Stimulated activated CD8-positive, alpha-beta memory T cell treated with anti-CD3 and anti-CD28 coated beads, Interleukin-4, amount 100 ng/mL, for 1 hour (primary cell): ENCODE results near the gene PRKACG.
"Not testable (repeated sequence)": the region's sequence is repeated elsewhere in the genome, so short reads cannot be mapped to it uniquely, and the experiment has no call there.

Source experiments
- DNase-seq, 2 donors: peaks; one replicate each; pipeline ENCODE4 v3.0.0-alpha.2; 2020; ENCODE audit warnings: low read depth in 2 of 2, low spot score in 1 of 2

The PRKACG gene

GRCh38 chr9:69014013-69014412 is at the start of gene PRKACG:
Gene PRKACG (minus strand): TSS chr9:69014113. CDS start chr9:69014092, 21 bp downstream.
- DNase-seq: no peak

- no peak for DNase-seq
Measured at GRCh38 chr9:69062195-69062594, 48.3 kb upstream of the PRKACG start.

- no peak for DNase-seq
Measured at GRCh38 chr9:69060766-69061165, 46.9 kb upstream of the PRKACG start.

- no peak for DNase-seq
Measured at GRCh38 chr9:69058101-69058500, 44.2 kb upstream of the PRKACG start.

- DNase-seq: no peak
Measured at GRCh38 chr9:69056191-69056815, 42.4 kb upstream of the PRKACG start.

GRCh38 chr9:69054989-69055388 is 41.1 kb upstream of the PRKACG start:
- DNase-seq: no peak

- DNase-seq: not testable (repeated sequence)
Measured at GRCh38 chr9:69050936-69051335, 37.0 kb upstream of the PRKACG start.

- DNase-seq: no peak
Measured at GRCh38 chr9:69049094-69049493, 35.2 kb upstream of the PRKACG start.

- DNase-seq: no peak
Measured at GRCh38 chr9:69047371-69047770, 33.5 kb upstream of the PRKACG start.

- DNase-seq: no peak
Measured at GRCh38 chr9:69046723-69047122, 32.8 kb upstream of the PRKACG start.

- DNase-seq: no peak
Measured at GRCh38 chr9:69045821-69046220, 31.9 kb upstream of the PRKACG start.

GRCh38 chr9:69044240-69045219 is 30.6 kb upstream of the PRKACG start:
- DNase-seq: no peak

- no peak for DNase-seq
Measured at GRCh38 chr9:69040646-69041045, 26.7 kb upstream of the PRKACG start.

- no peak for DNase-seq
Measured at GRCh38 chr9:69036799-69037198, 22.9 kb upstream of the PRKACG start.

GRCh38 chr9:69036309-69036708 is 22.4 kb upstream of the PRKACG start:
- DNase-seq: no peak

GRCh38 chr9:69035438-69036308 is 21.8 kb upstream of the PRKACG start, which contains the start of gene FXN:
Gene FXN (plus strand): TSS chr9:69035752. CDS start chr9:69035783, 31 bp downstream.
- DNase-seq: peak; percentile 49 to 60

- DNase-seq: no peak
Measured at GRCh38 chr9:69034071-69034470, 20.2 kb upstream of the PRKACG start.

GRCh38 chr9:69030851-69031645 is 17.1 kb upstream of the PRKACG start:
- no peak for DNase-seq

- no peak for DNase-seq
Measured at GRCh38 chr9:69029535-69029934, 15.6 kb upstream of the PRKACG start.

- DNase-seq: no peak
Measured at GRCh38 chr9:69028754-69029153, 14.8 kb upstream of the PRKACG start.
